CD14-positive monocyte (primary cell): ENCODE data around the gene TRIM33. TPM values are rescaled to one million over a fixed set of nuclear protein-coding genes. Genes with fewer than 3 reads are reported as not detected.
"Not testable (repeated sequence)": the region's sequence is repeated elsewhere in the genome, so short reads cannot be mapped to it uniquely, and the experiment has no call there.

Experiments
- DNase-seq, 3 donors: peaks; one replicate each; pipeline ENCODE4 v3.0.0-alpha.2; 2011 to 2022
- H2AFZ ChIP-seq: 2 replicates; pipeline ENCODE4 v1.6.0; 2012; ENCODE audit warnings: mild to moderate bottlenecking, low read depth, low read length, inconsistent platforms; ENCODE audit not compliant: insufficient read depth, poor library complexity, severe bottlenecking
- H3K27ac ChIP-seq, 2 donors: 1 replicate in 1 of 2; 2 replicates in 1 of 2; pipeline ENCODE4 v1.5.1; 2012 to 2013; ENCODE audit warnings: low read length in 2 of 2, control low read depth in 1 of 2, inconsistent platforms in 1 of 2, low read depth in 1 of 2, mild to moderate bottlenecking in 1 of 2
- H3K27me3 ChIP-seq, 2 donors: one replicate each; pipeline versions ENCODE4 v1.6.0 to v1.6.1; 2011 to 2013; ENCODE audit warnings: low read length in 2 of 2; ENCODE audit not compliant: control insufficient read depth in 2 of 2, insufficient read depth in 2 of 2
- H3K36me3 ChIP-seq, 2 donors: replicated peaks in 1 of 2; 1 replicate in 1 of 2; 2 replicates in 1 of 2; pipeline versions ENCODE4 v1.5.1 to v1.6.1; 2012 to 2013; ENCODE audit warnings: low read length in 2 of 2, control low read depth in 1 of 2, inconsistent platforms in 1 of 2, mild to moderate bottlenecking in 1 of 2; ENCODE audit not compliant: insufficient read depth in 2 of 2, control insufficient read depth in 1 of 2
- H3K4me1 ChIP-seq, 2 donors: 1 replicate in 1 of 2; 2 replicates in 1 of 2; pipeline versions ENCODE4 v1.5.1 to v1.6.1; 2012 to 2013; ENCODE audit warnings: low read length in 2 of 2, control low read depth in 1 of 2, inconsistent platforms in 1 of 2, mild to moderate bottlenecking in 1 of 2, moderate library complexity in 1 of 2; ENCODE audit not compliant: insufficient read depth in 2 of 2, control insufficient read depth in 1 of 2
- H3K4me2 ChIP-seq: replicated peaks from 2 replicates; pipeline ENCODE3; 2012; ENCODE audit warnings: low read length, moderate library complexity, mild to moderate bottlenecking; ENCODE audit not compliant: poor library complexity, severe bottlenecking; ENCODE audit errors: extremely low read depth
- H3K4me3 ChIP-seq, 3 experiments: fragments of 200-600 bp in 1 of 3; sonication (generic) in 1 of 3; replicated peaks in 1 of 3; 1 replicate in 2 of 3; 2 replicates in 1 of 3; pipeline ENCODE4 v1.5.1; 2011 to 2013; ENCODE audit warnings: low read length in 3 of 3, mild to moderate bottlenecking in 3 of 3, control low read depth in 2 of 3, low read depth in 2 of 3, inconsistent platforms in 1 of 3, moderate library complexity in 1 of 3
- H3K79me2 ChIP-seq: 2 replicates; pipeline ENCODE4 v1.6.0; 2012; ENCODE audit warnings: mild to moderate bottlenecking, control low read depth, inconsistent platforms, low read length, moderate library complexity; ENCODE audit not compliant: insufficient read depth
- H3K9ac ChIP-seq: 2 replicates; pipeline ENCODE4 v1.6.0; 2017; ENCODE audit warnings: low read length, mild to moderate bottlenecking; ENCODE audit not compliant: insufficient read depth, poor library complexity, severe bottlenecking
- H3K9me3 ChIP-seq, 2 donors: replicated peaks in 1 of 2; 1 replicate in 1 of 2; 2 replicates in 1 of 2; pipeline versions ENCODE4 v1.5.1 to v1.6.1; 2012 to 2013; ENCODE audit warnings: low read length in 2 of 2, control low read depth in 1 of 2; ENCODE audit not compliant: control insufficient read depth in 1 of 2, insufficient read depth in 1 of 2
- H4K20me1 ChIP-seq: 2 replicates; pipeline ENCODE4 v1.6.0; 2012; ENCODE audit warnings: mild to moderate bottlenecking, low read length, control low read depth, moderate library complexity; ENCODE audit not compliant: insufficient read depth
- H3K27ac Mint-ChIP-seq, 7 donors: one replicate each; pipeline ENCODE4 v1.8.0; 2020; ENCODE audit warnings: mild to moderate bottlenecking in 7 of 7, mixed read lengths in 7 of 7, moderate library complexity in 6 of 7, inconsistent platforms in 2 of 7
- H3K27me3 Mint-ChIP-seq, 3 donors: one replicate each; pipeline ENCODE4 v1.8.0; 2021 to 2022; ENCODE audit warnings: low read depth in 3 of 3, mild to moderate bottlenecking in 3 of 3, mixed read lengths in 3 of 3, moderate library complexity in 3 of 3, inconsistent platforms in 1 of 3
- H3K36me3 Mint-ChIP-seq, 2 donors: one replicate each; pipeline ENCODE4 v1.8.0; 2020; ENCODE audit warnings: mixed read lengths in 2 of 2, inconsistent platforms in 1 of 2, mild to moderate bottlenecking in 1 of 2
- H3K4me1 Mint-ChIP-seq: one replicate; pipeline ENCODE4 v1.8.0; 2020; ENCODE audit warnings: mild to moderate bottlenecking, mixed read lengths
- H3K4me3 Mint-ChIP-seq, 2 donors: one replicate each; pipeline ENCODE4 v1.8.0; 2020; ENCODE audit warnings: mild to moderate bottlenecking in 2 of 2, mixed read lengths in 2 of 2, moderate library complexity in 1 of 2
- H3K9me3 Mint-ChIP-seq, 7 donors: one replicate each; pipeline ENCODE4 v1.8.0; 2020 to 2022; ENCODE audit warnings: mixed read lengths in 7 of 7, mild to moderate bottlenecking in 6 of 7, moderate library complexity in 6 of 7, inconsistent platforms in 2 of 7
- CTCF ChIP-seq: fragments of 200-600 bp; IDR thresholded peaks from one replicate; pipeline ENCODE4 v1.8.0; 2022; ENCODE audit warnings: antibody characterized with exemption, mild to moderate bottlenecking
- WGBS: methylation state at CpG from one replicate; pipeline ENCODE4 v1.1.5; 2013; ENCODE audit warnings: missing lambda C conversion rate; ENCODE audit not compliant: insufficient coverage; 5-methylcytosine and 5-hydroxymethylcytosine counted together
- intact Hi-C, 2 donors: fragments of 100-400 bp; cut with micrococcal nuclease; formaldehyde crosslinking; loops; one replicate each; pipeline versions ENCODE4 v1.15.0 to v1.15.1; 2023
- polyA plus RNA-seq, 3 donors: library from polyadenylated mRNA; depleted of rRNA in 1 of 3; unstranded in 2 of 3; stranded (reverse) in 1 of 3; fragments of 300-500 nt in 2 of 3; fragments of >200 nt in 1 of 3; fragmentation: Illumina TruSeq in 2 of 3; gene quantifications; 1 replicate in 2 of 3; 2 replicates in 1 of 3; pipeline ENCODE4 v1.2.3, GENCODE V29; 2012 to 2021

Gene TRIM33
- polyA plus RNA-seq, 3 donors: 11.8 to 16.5 (median 13.7) TPM

DNA sequence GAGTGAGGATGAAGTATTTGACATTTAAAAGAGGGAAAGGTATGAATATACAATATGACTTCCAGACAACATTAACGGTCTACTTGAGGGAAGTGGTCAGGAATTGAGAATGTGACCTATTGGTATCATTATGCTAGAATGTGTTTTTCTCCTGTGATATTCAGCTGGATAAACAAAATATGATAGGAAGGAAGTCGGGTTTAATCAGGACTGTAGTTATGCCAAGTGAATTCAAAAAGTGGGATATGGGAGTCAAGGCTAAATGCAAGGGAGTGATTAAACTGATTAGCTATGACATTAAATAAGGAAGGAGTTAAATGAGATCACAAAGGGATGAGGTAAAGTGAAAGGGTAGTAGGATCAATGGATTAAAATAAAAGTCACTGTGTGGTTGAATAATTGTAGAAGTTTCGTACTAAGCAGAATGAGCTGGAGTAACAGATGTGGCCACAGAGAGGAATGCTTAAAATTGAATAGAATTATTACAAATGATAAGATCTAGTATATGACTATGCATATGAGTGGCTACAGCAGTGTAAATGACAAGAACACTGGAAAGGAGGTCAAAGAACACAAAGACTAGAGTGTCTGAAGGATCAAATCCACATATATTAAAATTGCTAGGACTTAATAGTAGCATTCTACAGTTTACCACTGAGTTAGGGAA is 62.5 kb downstream of the TRIM33 start:
- peaks cover 32 to 52% of the 10 kb centered on the region in 2 donors for H3K36me3 Mint-ChIP-seq
- H3K79me2 ChIP-seq: no peaks in the 10 kb centered on the region
- intact Hi-C loops: no loop called here

GRCh38 chr1:114446198-114446597 is 64.8 kb downstream of the TRIM33 start:
- no peak overlapping the region for H3K4me3 ChIP-seq
- no peaks in the 10 kb centered on the region for H3K4me1 ChIP-seq
- no peak overlapping the region for H3K9ac ChIP-seq
- H3K36me3 ChIP-seq: peaks cover 37 to 84% of the 10 kb centered on the region in 2 donors
- peaks cover 4% of the 10 kb centered on the region for H3K4me1 Mint-ChIP-seq
- no peaks in the 10 kb centered on the region for H3K9me3 ChIP-seq
- no peak for TF ChIP-seq CTCF
- intact Hi-C loops: no loop called here
- H2AFZ ChIP-seq: no peak overlapping the region
- H3K4me2 ChIP-seq: no peak overlapping the region
- H3K79me2 ChIP-seq: no peaks in the 10 kb centered on the region
- H4K20me1 ChIP-seq: peaks cover 6% of the 10 kb centered on the region
- peaks cover 0 to 2% (median 0%) of the 10 kb centered on the region in 3 donors for H3K27me3 Mint-ChIP-seq
- H3K27ac ChIP-seq: peak overlapping the region in 1 of 2 donors; percentile 65
- H3K9me3 Mint-ChIP-seq: no peaks in the 10 kb centered on the region
- H3K27me3 ChIP-seq: no peaks in the 10 kb centered on the region
- H3K27ac Mint-ChIP-seq: peak overlapping the region in 4 of 7 donors; percentile 20 to 76 (median 68)
- no CpG with 5 or more reads among the region's 1 CpG for WGBS
- DNase-seq: peak in 1 of 3 donors; percentile 10
- H3K4me3 Mint-ChIP-seq: no peak overlapping the region
- peaks cover 32 to 53% of the 10 kb centered on the region in 2 donors for H3K36me3 Mint-ChIP-seq

More for the DNA sequence above, 62.5 kb downstream of the TRIM33 start:
- WGBS: 100% methylated on average over 1 of the region's 3 CpGs
- Histone ChIP-seq H3K36me3 (peaks cover 31 to 77% of the 10 kb centered on the region in 2 donors), H3K9ac (no peak overlapping the region), H3K9me3 (no peaks in the 10 kb centered on the region), H2AFZ (no peak overlapping the region), H3K4me1 (no peaks in the 10 kb centered on the region), H3K4me2 (no peak overlapping the region), H3K27ac (peak overlapping the region in 1 of 2 donors; percentile 65), H3K27me3 (no peaks in the 10 kb centered on the region), H3K4me3 (no peak overlapping the region), H4K20me1 (peaks cover 6% of the 10 kb centered on the region)
- Mint-ChIP-seq H3K9me3 (no peaks in the 10 kb centered on the region), H3K4me1 (peaks cover 4% of the 10 kb centered on the region), H3K27me3 (no peaks in the 10 kb centered on the region), H3K4me3 (no peak overlapping the region), H3K27ac (no peak overlapping the region)
- DNase-seq: no peak
- TF ChIP-seq CTCF: no peak

- H3K4me2 ChIP-seq, H3K9ac ChIP-seq, H3K9me3 ChIP-seq, H3K27me3 Mint-ChIP-seq, H4K20me1 ChIP-seq, H3K27ac Mint-ChIP-seq, H3K27ac ChIP-seq, H3K9me3 Mint-ChIP-seq, H3K4me3 Mint-ChIP-seq, DNase-seq, H3K79me2 ChIP-seq, H2AFZ ChIP-seq, intact Hi-C loops, H3K4me1 ChIP-seq, H3K27me3 ChIP-seq, H3K4me1 Mint-ChIP-seq, H3K4me3 ChIP-seq: not testable (repeated sequence)
- peaks cover 43 to 69% of the 10 kb centered on the region in 2 donors for H3K36me3 Mint-ChIP-seq
- peaks cover 39 to 79% of the 10 kb centered on the region in 2 donors for H3K36me3 ChIP-seq
- no CpG with 5 or more reads among the region's 4 CpGs for WGBS
Observed at GRCh38 chr1:114443226-114443625, 67.8 kb downstream of the TRIM33 start.
